NCI-H524 (cell line): Measurements from ENCODE around the gene TMEM98.
"Not testable (repeated sequence)": the region's sequence is repeated elsewhere in the genome, so short reads cannot be mapped to it uniquely, and the experiment has no call there.

Experiments
- DNase-seq, 2 experiments: peaks; one replicate each; lab custom pipeline; 2025; lab: John Stamatoyannopoulos, UW

Gene TMEM98

DNA sequence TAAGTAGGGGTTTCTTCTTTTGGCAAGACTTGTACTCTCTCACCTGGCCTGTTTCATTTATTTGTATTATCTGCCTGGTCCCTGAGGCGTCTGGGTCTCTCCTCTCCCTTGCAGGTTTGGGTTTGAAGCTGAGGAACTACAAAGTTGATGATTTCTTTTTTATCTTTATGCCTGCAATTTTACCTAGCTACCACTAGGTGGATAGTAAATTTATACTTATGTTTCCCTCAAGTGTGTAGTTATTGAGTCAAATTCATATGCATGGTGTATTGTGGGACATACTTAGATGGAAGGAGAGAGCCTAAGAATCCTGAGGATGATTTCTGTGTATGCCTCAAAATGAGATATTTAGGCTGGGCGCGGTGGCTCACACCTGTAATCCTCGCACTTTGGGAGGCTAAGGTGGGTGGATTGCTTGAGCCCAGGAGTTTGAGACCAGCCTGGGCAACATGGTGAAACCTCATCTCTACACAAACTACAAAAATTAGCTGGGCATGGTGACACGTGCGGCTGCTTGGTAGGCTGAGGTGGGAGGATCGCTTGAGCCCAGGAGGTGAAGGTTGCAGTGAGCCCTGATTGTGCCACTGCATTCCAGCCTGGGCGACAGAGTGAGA lies 13.6 kb downstream of the TMEM98 start:
- no peak for DNase-seq

DNA sequence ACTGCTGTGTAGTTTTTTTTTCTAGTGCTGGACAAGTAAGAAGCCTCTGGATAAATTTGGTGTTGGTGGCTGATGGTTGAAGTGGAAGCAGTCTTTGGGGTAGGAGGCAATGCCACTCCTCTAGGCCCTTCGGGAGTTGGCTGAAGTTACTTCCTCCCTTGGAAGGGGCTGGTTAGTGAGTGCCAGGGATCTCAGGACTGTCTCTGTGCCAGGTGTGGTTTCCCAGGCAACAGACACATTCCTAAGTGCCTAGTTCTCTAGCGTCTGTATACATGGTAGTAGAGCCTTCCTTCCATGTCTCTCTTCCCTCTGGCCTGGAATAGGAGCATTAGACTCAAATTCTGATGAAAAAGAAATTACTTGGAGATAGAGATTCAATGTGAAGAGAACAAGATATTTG lies 15.3 kb downstream of the TMEM98 start:
- no peak for DNase-seq

DNA sequence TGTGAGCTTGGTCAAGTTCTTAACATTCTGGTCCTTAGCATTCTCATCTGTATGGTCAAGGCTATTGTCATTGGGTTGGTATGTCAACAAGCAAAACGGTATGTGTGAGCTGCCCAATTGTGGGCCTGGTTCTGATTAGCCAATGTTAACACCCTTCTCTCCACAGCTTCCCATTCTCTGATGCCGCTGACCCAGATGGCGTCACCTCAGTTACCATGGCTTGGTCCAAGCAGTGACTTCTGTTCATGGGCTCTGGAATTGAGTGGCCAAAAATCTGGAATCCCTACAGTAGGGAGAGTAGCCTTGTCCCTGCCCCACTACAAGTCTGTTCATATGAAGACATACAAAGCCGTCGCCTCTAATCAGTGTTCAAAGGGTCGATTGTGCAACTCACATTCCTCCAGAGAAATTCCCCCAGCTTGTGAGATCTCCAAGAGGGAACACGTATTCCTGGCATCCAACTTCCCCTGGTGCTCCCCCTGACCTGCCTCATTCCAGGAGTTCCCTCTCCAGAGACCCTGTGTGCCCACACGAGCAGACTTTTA lies 15.8 kb downstream of the TMEM98 start:
- no peak for DNase-seq

DNA sequence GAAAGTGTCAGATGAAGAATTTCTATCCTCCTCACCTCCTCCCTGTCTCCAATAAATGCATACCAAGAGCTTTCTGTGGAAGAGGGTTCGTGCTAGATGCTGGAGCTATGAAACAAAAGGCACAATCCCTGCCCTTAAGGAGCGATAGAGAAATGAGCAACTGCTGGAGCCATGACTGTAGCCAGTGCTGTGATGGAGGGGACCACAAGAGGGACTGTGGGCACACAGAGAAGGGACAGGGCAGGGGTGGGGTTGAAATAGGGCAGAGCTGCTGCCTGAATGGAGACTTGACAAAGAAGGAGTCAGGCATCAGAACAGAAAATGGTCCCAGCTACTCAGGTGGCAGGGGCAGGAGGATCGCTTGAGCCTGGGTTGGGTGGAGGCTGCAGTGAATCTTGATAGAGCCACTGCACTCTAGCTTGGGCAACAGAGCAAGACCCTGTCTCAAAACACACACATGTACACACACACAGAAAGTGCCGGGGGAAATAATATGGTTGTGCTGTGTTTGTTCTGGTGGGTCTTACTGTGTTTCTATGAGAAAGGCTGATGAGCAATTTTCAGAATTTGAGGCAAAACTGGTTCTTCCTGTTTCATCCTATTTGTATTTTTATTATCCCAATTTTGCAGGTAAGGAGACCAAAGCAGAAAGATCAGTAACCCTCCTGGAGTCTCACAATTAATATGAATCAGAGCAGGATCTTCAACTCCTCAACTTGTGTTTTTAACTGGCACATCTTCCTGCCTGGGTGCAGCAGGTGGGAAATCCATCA lies 16.5 kb downstream of the TMEM98 start:
- no peak for DNase-seq

DNA sequence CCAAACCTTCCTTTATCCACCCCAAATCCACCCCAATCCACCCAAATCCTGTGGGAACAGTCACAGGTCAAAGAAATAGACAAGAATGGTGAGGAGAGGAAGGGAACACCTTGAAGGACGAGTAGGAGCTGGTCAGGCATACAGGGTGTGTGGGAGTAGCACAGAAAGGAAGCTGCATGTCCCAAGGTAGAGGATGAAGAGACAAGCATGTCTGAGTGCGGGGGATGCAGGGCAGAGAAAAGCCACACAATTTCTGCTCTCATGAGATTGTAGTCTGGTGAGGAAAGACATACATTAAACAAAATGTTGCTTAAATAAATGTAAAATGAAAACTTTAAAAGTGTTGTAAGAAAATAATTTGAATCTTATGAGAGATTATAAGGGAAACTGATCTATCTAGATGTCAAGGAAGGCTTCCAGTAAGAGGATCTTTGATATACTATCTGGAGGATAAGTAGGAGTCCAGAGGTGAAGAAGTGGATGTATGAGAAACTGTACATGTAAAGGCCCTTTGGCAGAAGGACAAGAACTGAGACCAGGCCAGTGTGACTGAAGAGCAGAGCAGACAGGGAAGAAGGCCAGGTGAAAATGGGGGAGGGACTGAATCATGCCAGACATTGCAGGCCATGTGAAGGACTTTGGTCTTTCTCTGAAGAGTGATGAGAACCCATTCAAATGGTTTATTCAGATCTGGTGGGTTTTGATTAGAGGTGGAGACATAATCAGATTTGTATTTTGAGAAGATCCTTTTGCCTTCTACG lies 18.6 kb downstream of the TMEM98 start:
- DNase-seq = no peak

DNA sequence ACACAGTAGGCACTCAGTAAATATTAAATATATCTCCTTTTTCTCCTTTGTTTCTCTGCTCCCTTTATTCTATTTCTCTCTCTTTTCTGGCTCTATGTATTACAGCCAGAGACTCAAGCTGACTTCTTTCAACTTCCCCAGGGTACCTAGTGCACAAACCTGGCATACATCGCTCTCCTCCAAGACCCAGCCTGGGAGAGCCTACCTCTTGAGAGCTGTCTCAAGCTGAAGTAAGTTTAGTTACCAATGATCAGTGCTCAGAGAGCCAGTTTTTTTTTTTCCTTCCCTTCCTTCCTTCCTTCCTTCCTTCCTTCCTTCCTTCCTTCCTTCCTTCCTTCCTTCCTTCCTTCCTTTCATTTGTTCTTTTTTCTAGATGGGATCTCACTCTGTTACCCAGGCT lies 19.8 kb downstream of the TMEM98 start:
- DNase-seq = no peak

DNA sequence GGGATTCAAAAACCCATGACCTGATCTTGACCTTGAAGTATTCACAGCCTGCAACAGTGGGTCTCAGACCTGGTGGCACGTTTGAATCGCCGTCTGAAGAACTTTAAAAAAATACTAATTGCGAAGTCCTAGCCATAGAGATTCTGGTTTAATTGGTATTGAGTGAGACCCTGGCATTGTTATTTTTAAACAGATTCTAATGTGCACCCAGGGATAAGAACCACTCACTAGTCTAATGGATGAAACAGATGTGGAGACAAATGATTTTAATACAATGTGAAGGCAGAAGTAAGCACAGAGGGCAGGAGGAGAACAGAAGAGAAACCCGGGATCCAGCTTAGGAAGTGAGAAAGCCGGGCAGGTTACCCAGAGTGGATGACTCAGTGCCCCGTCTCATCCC lies 21.2 kb downstream of the TMEM98 start:
- DNase-seq = no peak

DNA sequence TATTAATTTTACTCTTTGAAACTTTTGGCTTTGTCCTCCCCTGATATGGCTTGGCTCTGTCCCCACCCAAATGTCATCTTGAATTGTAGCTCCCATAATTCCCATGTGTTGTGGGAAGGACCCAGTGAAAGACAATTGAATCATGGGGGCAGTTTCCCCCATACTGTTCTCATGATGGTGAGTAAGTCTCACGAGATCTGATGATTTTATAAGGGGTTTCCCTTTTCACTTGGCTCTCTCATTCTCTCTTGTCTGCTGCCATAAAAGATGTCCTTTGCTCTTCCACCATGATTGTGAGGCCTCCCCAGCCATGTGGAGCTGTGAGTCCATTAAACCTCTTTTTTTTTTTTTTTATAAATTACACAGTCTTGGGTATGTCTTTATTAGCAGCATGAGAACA lies 24.5 kb downstream of the TMEM98 start:
- DNase-seq = not testable (repeated sequence)

DNA sequence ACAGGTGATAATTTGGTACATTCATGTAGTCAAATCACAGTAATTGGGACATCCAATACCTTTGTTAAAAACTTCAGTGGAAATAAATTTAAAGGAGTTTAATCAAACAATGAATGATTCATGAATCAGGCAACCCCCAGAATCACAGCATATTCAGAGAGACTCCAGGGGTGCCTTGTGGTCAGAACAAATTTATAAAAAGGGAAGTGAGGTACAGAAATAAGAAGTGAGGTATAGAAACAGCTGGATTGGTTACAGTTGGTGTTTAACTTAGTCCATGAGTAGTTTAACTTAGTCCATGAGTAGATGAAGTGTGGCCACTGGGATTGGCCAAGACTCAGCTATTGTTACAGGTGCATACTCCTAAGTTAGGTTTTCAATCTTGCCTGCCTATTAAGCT lies 25.1 kb downstream of the TMEM98 start:
- no peak for DNase-seq

DNA sequence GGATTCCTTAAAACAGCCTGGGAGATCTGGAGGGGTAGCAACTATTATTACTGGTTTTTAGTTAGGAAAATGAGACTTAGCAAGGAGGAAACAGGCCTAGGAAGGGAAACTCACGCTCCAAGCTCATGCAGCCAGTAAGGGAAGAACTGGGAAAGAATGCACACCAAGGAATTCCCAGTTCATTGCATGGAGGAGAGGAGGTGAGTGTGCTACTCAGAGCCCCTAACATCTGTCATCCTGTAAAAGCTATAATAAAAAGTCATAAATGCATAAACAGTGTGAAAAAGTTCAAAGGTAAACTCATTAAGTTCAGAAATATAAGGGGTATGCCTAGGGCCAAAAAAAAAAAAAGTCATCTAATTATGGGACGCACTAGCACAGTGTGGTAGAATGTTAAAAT lies 25.9 kb downstream of the TMEM98 start:
- DNase-seq = no peak

DNA sequence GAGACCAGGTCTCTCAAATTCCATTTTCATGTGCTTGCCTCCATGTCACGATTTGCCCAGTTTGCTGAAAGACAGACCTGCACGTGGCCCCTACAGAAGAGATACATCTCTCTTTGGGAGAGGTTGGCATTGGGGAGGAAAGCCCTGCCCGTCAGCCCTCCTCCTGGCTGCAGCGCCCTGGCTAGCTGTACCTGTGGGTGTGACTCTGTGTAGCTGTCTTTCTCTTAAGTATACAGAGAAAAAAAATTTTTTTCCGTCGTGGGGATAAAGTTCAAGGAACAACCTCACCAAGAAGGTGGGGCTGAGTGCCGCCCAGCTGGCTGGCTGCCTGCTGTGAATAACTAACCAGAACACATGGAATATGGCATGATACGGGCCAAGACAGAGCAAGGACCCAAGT lies 26.5 kb downstream of the TMEM98 start:
- no peak for DNase-seq

DNA sequence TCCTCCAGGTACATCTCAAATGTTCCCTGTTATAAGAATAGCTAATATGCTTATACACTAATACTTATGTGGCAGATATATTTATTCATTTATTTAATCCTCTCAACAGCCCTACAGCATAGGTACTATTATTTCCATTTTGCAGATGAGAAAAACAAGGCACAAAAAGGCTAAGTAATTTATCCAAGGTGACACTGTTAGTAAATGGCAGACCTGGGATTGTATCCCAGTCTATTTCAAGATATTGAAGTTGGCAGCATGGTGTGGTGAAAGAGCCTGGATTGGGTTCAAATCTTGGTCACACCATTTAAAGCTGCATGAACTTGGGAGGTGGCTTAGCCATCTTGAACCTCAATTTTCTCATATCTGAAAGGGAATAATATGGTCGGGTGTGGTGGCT lies 27.2 kb downstream of the TMEM98 start:
- no peak for DNase-seq

DNA sequence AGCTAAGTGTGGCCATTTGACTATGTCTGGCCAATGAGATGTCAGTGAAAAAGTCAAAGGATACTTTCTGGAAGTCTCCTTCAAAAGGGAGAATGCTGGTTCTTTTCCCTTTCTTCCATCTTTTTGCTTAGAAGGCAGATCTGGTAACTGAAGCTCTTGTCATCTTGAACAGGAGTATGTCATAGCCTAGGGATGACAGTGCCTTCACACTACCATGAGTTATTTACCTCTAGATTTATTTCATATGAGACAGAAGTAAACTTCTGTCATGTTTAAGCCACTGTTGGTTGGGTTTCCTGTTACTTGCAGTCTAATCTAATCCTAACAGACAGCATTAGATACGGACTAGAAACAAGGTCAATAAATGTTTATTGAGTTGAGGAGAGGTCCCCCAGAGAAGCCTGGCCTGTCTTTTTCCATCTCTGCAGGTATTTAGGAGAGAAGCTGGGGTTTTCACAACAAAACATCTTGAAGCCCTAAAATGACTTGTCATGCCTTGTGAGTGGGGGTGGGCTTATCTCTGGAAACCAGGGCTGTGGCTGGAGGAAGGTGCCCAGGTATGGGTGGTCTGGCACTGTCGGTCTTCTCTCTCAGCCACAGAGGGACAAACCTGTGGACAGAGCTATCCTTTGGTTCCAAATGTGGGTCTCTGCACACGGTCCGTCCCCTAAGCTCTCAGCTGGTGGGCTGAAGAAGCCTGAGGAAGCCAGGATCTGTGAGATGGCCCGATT lies 28.5 kb downstream of the TMEM98 start:
- DNase-seq = no peak

DNA sequence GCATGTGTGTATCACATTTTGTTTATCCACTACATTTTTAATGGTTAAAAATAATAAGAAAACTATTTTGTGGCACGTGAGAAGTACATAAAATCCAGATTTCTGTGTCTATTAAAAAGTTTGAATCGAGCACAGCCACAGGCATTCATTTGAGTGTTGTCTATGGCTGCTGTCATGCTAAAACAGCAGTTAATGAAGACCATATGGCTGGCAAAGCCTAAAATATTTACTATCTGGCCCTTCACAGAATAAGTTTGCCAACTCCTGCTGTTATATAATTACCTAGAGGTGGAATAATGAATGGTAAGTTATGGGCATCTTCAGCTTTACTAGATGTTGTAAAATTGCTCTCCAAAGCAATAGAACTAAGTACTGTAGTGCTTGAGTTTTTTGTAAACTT lies 30.5 kb downstream of the TMEM98 start:
- peak in 1 of 2 experiments; percentile 57 for DNase-seq

DNA sequence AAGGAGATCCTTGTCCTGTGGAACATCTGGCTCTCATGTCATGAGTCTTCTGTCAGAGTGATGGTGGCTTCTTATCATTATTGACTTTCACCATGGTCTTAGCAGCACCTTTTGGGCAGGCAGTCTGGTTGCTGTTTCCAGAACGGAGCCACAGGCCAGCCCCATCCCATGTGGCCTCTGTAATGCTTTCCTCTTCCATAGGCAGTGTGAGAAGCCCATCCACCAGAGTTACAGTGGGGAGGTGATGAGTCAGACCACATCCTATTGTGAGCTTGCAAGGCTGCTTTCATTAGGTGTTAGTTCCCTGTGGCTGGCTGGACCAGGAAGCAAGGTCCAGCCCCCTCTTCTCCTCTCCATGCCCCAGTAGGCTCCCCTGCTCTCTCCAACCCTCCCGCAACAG lies 32.9 kb downstream of the TMEM98 start:
- no peak for DNase-seq

DNA sequence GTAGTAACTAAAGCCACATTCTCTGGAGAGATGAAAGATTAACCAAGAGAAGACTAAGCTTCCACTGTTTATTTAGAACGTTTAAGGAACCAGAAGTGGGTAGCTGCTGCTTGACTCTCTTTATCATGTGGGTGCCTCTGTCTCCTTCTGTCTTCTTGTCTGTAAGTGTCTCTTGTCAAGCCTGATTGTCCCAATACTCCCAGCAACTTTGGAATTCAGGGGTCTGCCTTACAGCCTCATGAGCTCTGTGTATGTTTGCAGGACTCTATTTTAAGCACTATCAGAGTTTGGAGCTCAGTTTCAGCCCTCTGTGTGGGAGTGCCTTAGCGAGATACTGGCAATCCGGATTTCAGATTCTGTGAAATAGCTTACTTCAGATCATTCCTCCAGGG lies 34.4 kb downstream of the TMEM98 start:
- no peak for DNase-seq

DNA sequence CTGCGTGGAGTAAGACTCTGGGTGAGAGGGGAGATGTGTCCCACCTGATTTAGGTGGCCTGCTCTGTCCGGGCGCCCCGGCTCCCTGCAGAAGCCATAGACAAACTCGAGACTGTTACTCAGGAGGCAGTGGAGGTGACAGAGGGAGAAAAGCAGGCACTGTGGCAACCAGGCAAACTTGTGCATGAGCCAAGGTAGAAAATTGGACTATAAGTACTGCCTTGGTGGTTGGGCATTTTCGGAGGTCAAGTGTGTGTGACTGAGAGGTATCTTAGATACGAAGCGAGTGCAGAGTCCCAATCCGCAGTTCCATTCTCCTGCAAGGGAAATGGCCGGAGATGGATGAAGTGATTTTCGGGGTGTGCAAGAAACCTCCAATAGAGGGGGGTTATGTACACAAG lies 36.6 kb downstream of the TMEM98 start:
- no peak for DNase-seq

DNA sequence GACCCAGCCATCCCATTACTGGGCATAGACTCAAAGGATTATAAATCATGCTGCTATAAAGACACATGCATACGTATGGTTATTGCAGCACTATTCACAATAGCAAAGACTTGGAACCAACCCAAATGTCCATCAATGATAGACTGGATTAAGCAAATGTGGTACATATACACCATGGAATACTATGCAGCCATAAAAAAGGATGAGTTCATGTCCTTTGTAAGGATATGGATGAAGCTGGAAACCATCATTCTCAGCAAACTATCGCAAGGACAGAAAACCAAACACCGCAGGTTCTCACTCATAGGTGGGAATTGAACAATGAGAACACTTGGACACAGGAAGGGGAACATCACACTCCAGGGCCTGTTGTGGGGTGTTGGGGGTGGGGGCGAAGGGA lies 41.3 kb downstream of the TMEM98 start:
- not testable (repeated sequence) for DNase-seq

DNA sequence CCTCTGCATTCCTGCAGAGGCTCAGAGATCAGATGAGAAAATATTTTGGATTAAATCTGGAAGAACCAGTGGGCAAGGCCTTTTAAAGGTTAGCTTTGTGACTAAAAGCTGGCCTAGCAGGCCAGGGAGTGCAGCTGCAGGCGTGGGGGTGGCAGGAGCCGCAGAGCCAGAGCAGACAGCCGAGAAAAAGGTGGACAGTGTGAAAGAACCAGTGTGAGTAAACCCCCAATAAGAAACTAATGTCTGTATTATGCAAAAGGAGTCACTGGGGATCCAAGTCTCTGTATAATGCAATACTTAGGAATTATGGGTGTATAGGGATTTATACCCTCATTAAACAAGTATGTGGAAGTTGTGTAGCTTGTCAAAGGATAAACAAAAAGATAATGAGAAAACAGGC lies 42.3 kb downstream of the TMEM98 start:
- no peak for DNase-seq

DNA sequence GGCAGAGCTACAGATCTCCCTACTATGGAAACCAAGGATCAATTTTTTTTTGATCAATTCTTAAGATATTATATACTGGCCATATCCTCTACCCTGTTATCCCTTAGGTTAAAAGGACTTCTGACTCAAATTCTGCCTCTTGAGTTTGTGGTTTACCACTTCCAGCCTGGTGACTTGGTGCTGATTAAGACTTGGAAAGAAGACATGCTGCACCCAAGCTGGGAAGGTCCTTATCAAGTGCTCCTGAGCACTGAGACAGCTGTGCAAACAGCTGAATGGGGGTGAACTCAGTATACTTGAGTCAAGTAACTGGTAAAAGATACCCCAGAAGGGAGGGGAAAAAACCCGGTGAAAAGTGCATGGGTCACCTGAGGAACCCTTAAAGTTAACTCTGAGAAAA lies 43.2 kb downstream of the TMEM98 start:
- DNase-seq = no peak

DNA sequence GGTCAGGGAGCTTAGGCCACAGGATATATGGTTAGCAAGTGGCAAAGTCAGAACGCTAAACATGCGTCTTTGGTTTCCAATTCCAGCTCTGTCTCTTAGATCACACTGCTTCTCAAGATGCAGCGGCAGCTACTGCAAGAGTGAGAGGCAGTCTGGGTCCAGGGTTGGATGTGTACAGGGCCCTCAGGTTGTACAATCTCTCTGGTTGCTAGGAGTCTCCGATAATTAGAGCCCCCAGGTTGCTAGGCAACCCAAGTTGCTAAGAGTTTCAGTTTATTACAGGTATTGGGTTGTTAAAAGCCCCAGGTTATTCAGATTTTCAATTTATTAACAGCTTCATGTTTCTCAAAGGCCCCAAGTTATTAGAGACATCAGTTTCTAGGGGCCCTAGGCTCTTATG lies 48.2 kb downstream of the TMEM98 start:
- DNase-seq = peak in 1 of 2 experiments; percentile 5

DNA sequence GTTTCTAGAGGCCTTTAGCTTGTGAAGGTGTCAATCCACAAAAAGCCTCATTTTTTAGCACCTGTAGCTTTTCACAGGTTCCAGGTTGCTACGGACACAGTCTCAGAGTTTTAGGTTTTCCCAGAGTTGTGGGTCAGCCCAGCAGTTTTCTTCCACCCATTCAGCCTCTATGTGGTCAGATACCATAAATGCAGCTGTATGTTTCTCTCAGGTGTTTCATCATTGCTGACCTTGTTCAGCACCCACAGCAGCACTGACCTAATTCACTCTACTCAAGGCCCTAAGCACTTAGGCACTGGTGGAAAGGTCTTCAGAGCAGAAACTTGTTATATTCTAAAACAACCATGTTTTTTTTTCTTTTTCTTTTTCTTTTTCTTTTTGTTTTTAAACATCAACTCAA lies 48.7 kb downstream of the TMEM98 start:
- DNase-seq = no peak
